LNCaP clone FGC (cell line): ENCODE data around the gene PTPRR.

ENCODE experiments used
- DNase-seq: peaks from one replicate; pipeline ENCODE4 v3.0.0-alpha.2; 2011; ENCODE audit warnings: low read depth
- H3K4me3 ChIP-seq: 2 replicates; pipeline ENCODE4 v1.5.1; 2011; ENCODE audit warnings: mild to moderate bottlenecking, low read depth, low read length, control low read depth
- TF ChIP-seq, protein P1 (sequence below): IDR thresholded peaks from 2 replicates; pipeline ENCODE4 v1.5.1; 2012; ENCODE audit warnings: mild to moderate bottlenecking; ENCODE audit not compliant: control insufficient read depth, insufficient read depth; ENCODE audit errors: extremely low read depth

The PTPRR gene

DNA sequence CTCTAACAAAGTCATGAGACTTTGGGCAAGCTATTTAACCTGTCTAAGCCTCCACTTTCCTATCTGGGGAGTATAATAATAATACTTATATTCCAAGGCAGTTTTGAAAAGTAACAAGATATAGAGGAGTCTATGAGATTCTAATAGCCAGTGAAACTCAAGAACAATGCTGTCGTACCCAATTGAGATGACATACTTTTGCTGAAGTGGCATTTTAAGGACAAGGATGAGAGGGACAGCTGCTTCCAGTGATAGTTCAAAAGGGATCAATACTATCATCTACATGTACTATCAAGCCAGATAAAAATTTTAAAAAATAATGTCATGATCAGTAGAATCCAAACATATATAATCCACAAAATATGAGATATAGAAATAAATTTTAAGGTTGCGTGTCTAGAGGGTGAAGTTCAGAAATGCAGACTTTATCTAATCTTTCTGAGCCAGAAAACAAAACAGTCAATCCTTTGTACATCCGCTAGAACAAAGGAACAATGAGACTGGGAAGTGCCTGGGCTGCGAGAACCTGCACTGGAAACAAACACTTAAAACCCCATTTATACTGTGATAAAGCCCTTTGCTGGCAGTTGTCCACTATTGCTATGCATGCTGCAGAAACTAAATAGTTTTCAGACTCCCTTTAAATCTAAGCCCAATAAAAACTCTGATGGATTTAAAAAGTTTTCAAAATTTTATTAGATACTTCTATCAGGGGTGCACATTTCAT, 321.9 kb downstream of the PTPRR start:
- TF ChIP-seq, protein P1, sequence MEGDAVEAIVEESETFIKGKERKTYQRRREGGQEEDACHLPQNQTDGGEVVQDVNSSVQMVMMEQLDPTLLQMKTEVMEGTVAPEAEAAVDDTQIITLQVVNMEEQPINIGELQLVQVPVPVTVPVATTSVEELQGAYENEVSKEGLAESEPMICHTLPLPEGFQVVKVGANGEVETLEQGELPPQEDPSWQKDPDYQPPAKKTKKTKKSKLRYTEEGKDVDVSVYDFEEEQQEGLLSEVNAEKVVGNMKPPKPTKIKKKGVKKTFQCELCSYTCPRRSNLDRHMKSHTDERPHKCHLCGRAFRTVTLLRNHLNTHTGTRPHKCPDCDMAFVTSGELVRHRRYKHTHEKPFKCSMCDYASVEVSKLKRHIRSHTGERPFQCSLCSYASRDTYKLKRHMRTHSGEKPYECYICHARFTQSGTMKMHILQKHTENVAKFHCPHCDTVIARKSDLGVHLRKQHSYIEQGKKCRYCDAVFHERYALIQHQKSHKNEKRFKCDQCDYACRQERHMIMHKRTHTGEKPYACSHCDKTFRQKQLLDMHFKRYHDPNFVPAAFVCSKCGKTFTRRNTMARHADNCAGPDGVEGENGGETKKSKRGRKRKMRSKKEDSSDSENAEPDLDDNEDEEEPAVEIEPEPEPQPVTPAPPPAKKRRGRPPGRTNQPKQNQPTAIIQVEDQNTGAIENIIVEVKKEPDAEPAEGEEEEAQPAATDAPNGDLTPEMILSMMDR, result no peak
- DNase-seq, result peak; percentile 19
- no peak overlapping the region for H3K4me3 ChIP-seq

DNA sequence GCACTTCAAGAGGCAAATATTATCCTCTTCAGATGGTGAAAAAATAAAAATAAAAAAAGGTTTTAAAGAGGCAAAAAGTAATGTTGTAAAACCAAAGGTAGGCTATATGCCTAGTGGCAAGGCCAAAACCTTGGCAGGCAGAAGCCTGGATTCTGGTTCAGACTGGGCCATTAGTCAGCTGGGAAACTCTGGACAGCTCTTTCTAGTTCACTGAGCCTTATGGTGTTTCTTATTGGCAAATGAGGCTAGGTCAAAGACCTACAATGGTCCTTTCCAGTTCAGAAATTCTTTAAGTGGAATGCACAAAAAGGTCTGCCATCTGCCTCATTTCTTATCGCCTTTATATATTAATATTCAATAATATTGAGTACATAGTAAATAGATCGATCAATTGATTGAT, 327.9 kb downstream of the PTPRR start:
- DNase-seq, result no peak
- no peak overlapping the region for H3K4me3 ChIP-seq
- TF ChIP-seq, protein P1, result no peak

DNA sequence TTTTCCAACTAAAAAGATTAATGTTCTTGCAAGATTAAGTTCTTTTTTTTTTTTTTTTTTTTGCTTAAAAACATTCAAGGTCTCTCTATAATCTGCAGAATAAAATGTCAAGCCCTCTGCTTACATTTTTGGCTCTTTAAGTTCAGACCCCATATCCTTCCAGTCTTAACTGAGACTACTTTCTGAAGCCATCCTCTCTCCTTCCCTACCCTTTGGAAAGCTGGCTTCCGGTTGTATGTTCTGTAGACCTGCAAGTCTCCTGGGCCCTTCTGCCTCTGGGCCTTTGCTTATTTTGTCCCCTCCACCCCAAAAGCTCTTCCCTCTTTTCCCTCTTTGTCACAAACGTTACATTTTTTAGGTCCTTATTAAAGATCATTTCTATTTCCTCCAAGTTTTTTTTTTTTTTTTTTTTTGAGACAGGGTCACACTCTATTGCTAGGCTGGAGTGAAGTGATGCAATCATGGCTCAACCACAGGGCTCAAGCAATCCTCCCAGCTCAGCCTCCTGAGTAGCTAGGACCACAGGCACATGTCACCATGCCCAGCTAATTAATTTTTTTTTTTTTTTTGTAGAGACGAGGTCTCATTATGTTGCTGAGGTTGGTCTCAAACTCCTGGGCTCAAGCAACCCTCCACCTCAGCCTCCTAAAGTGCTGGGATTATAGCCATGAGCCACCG, 329.9 kb downstream of the PTPRR start:
- no peak overlapping the region for H3K4me3 ChIP-seq
- no peak for DNase-seq
- TF ChIP-seq, protein P1, result no peak

DNA sequence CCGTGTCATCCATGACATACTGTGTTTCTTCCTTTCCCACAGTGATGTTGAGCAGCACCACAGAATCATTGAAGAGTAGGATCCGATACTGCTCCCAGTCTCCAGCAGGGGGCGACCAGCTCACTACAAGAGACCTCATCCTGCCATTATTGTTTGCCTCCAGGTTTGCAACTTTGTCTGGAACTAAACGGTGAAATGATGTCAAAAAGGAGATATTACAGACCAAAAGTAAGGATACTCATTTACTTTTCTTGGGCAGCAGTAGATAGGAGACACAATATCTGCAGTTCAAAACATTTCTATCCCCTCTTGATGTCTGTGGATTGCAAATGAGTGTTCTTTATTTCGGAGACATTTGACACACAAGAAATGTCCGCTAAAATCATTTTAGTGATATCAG, 330.5 kb downstream of the PTPRR start:
- DNase-seq, result peak; percentile 46
- TF ChIP-seq, protein P1, result peak; percentile 84
- H3K4me3 ChIP-seq, result no peak overlapping the region
